Ovary (tissue), 9 donors: ENCODE results near the gene FAM222A. TPM values are rescaled to one million over a fixed set of nuclear protein-coding genes. Genes with fewer than 3 reads are reported as not detected.

Experiments
- DNase-seq, 5 donors: peaks; one replicate each; pipeline ENCODE4 v3.0.0-alpha.2; 2019 to 2020
- H3K27ac ChIP-seq, 2 donors: fragments of 200-600 bp; one replicate each; pipeline versions ENCODE4 v1.5.1 to v1.8.0; 2019 to 2022
- H3K27me3 ChIP-seq: fragments of 200-600 bp; one replicate; pipeline ENCODE4 v1.8.0; 2022
- H3K36me3 ChIP-seq: fragments of 200-600 bp; sonication (generic); one replicate; pipeline ENCODE4 v1.5.1; 2019
- H3K4me1 ChIP-seq: one replicate; pipeline ENCODE4 v1.8.1; 2013; ENCODE audit warnings: mild to moderate bottlenecking, moderate library complexity; ENCODE audit not compliant: insufficient read depth
- H3K4me3 ChIP-seq: fragments of 200-600 bp; sonication (generic); one replicate; pipeline ENCODE4 v1.5.1; 2017
- H3K9me3 ChIP-seq, 2 donors: fragments of 200-600 bp in 1 of 2; sonication (generic) in 1 of 2; one replicate each; pipeline versions ENCODE4 v1.5.1 to v1.8.1; 2013 to 2019; ENCODE audit warnings: mild to moderate bottlenecking in 1 of 2, moderate library complexity in 1 of 2
- CTCF ChIP-seq, 3 donors: fragments of 450-650 bp in 2 of 3; fragments of 200-600 bp in 1 of 3; IDR thresholded peaks; one replicate each; pipeline versions ENCODE4 v1.5.1 to v1.8.0; 2016 to 2022; ENCODE audit warnings: antibody characterized with exemption in 3 of 3, mild to moderate bottlenecking in 1 of 3
- EP300 ChIP-seq: sonication (generic); formaldehyde crosslinking; IDR thresholded peaks from one replicate; pipeline ENCODE4 v1.6.1; 2017; ENCODE audit warnings: antibody characterized with exemption
- POLR2A ChIP-seq: fragments of 450-650 bp; IDR thresholded peaks from one replicate; pipeline ENCODE4 v1.6.1; 2017; ENCODE audit warnings: antibody characterized with exemption, mild to moderate bottlenecking, moderate library complexity
- WGBS, 3 donors: extraction: QIAGEN DNeasy Blood & Tissue Kit in 1 of 3; methylation state at CpG; one replicate each; pipeline versions ENCODE4 v1.1.5 to v1.1.7; 2013 to 2017; 5-methylcytosine and 5-hydroxymethylcytosine counted together
- intact Hi-C, 4 donors: fragments of 100-400 bp; cut with DNase I; formaldehyde crosslinking; loops; one replicate each; pipeline versions ENCODE4 v1.11.0 to v1.15.1; 2022 to 2023
- polyA plus RNA-seq, 2 donors: library from polyadenylated mRNA; stranded (reverse); fragments of 200-250 nt in 1 of 2; fragments of 350-450 nt in 1 of 2; fragmentation: Illumina TruSeq in 1 of 2; extraction: RNeasy Lipid Tissue Mini Kit (QIAGEN cat#74804) in 1 of 2; gene quantifications; one replicate each; pipeline ENCODE4 v1.2.3, GENCODE V29; 2013 to 2014
- total RNA-seq, 7 donors: library from RNA; depleted of rRNA in 2 of 7; stranded (reverse); fragments of >200 nt in 2 of 7; fragmentation: NEBNext Ultra II Directional in 3 of 7; extraction: Animal tissue kit (Norgen Biotek cat#: 25700) in 3 of 7; gene quantifications; one replicate each; pipeline versions ENCODE4 v1.1.0 to v1.2.4, GENCODE V29; 2016 to 2023
- donor health status: DM: no; HTN: no; CAD: no; lungs with moderate emphysema.
- donor health status: DM: no; HTN: no; CAD: no.
- donor health status: Bipolar disorder and iron deficiency.
- donor health status: DM: yes; HTN: yes; CAD: no.
- donor health status: DM: no; HTN: no; CAD: no.
- donor health status: DM: yes; HTN: yes; CAD: no.

The FAM222A gene
- total and polyA plus RNA-seq, 9 donors: 4.8 to 28.4 (median 13.7) TPM

GRCh38 chr12:109697877-109698468, 15.7 kb upstream of the FAM222A start:
- DNase-seq: no peak
- intact Hi-C loops: no loop called here
- Histone ChIP-seq H3K9me3 (no peaks in the 10 kb centered on the region), H3K4me3 (no peak overlapping the region), H3K27ac (no peak overlapping the region), H3K4me1 (no peaks in the 10 kb centered on the region), H3K27me3 (no peaks in the 10 kb centered on the region), H3K36me3 (no peaks in the 10 kb centered on the region)
- TF ChIP-seq POLR2A (no peak), CTCF (IDR thresholded peaks at IDR 0.05) (no peak), EP300 (no peak)
- 82 to 88% (median 84%) methylated on average over 11 of the region's 11 CpGs for WGBS, 3 donors

DNA sequence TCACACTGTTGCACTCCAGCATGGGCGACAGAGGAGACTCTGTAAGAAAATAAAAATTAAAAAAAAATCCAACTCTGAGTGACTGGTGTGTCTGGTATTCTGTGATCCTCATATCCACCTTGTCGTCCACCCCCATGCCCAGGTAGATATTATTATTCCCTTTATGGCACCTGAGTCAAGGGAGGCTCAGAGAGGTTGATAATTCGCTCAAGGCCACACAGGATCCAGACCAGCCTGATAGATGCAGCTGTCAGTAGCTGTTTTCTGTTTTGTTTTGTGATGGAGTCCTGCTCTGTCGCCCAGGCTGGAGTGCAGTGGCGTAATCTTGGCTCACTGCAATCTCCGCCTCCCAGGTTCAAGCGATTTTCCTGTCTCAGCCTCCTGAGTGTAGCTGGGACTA, 14.8 kb upstream of the FAM222A start:
- no peak overlapping the region for H3K27ac ChIP-seq
- no peaks in the 10 kb centered on the region for H3K27me3 ChIP-seq
- TF ChIP-seq EP300 (no peak), POLR2A (no peak), CTCF (IDR thresholded peaks at IDR 0.05) (no peak)
- DNase-seq: no peak
- no peaks in the 10 kb centered on the region for H3K4me1 ChIP-seq
- WGBS, 3 donors: 78 to 90% (median 85%) methylated on average over 7 of the region's 7 CpGs
- intact Hi-C loops: no loop called here
- H3K36me3 ChIP-seq: no peaks in the 10 kb centered on the region
- no peak overlapping the region for H3K4me3 ChIP-seq
- no peaks in the 10 kb centered on the region for H3K9me3 ChIP-seq

GRCh38 chr12:109701064-109701463, 12.6 kb upstream of the FAM222A start:
- WGBS, 3 donors: 44 to 66% (median 64%) methylated on average over 6 of the region's 6 CpGs
- no peaks in the 10 kb centered on the region for H3K9me3 ChIP-seq
- no peak overlapping the region for H3K27ac ChIP-seq
- DNase-seq: no peak
- H3K4me3 ChIP-seq: no peak overlapping the region
- no peaks in the 10 kb centered on the region for H3K36me3 ChIP-seq
- intact Hi-C loops: no loop called here
- H3K4me1 ChIP-seq: no peaks in the 10 kb centered on the region
- no peaks in the 10 kb centered on the region for H3K27me3 ChIP-seq
- no peak for TF ChIP-seq EP300
- TF ChIP-seq POLR2A: no peak
- no peak for TF ChIP-seq CTCF (IDR thresholded peaks at IDR 0.05)

DNA sequence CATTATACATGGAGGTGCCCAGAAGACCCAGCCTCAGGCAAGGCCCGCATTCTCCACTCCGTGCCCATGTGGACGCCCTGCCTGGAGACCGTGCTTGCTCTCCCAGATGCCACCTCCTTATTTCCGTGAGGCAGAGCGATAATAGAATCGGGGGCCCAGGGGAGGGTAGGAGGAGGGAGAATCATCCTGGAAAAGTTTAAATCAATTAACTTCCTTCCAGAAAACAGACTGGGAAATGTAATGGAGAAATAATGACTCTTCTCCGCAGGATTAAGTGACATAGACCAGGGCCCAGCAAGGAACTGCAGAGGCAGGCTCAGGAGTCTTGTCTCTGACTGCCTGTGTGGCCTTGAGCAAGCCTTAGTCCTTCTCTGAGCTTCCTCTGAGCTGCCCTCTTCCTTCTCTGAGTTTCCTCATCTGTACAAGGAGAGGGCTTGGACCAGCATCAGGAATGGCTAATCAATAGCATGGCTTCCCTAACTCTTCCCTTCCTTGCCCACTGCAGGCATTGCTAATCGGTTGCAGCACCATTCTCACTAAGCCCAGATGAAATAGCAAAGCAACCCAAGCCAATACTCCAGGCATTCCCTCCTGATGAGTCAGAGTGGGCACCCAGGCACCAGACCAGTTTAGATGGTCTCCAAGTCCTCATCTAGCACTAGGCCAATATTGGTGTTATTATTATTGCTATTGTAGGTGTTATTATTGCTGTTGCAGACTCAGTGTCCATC, 11.3 kb upstream of the FAM222A start:
- Histone ChIP-seq H3K27me3 (no peaks in the 10 kb centered on the region), H3K36me3 (no peaks in the 10 kb centered on the region), H3K4me3 (no peak overlapping the region), H3K27ac (no peak overlapping the region), H3K4me1 (no peaks in the 10 kb centered on the region), H3K9me3 (no peaks in the 10 kb centered on the region)
- 83 to 89% (median 89%) methylated on average over 9 of the region's 9 CpGs for WGBS, 3 donors
- no peak for DNase-seq
- no peak for TF ChIP-seq POLR2A
- TF ChIP-seq CTCF (IDR thresholded peaks at IDR 0.05): no peak
- no peak for TF ChIP-seq EP300
- intact Hi-C loops: no loop called here
